Measurements from ENCODE around the gene BAIAP2. TPM values are rescaled to one million over a fixed set of nuclear protein-coding genes. Genes with fewer than 3 reads are reported as not detected.

BAIAP2 gene
- total RNA-seq, 2 experiments from 2014 or later: 5.9 to 6.3 TPM

GRCh38 chr17:81086789-81087551, 52.0 kb downstream of the BAIAP2 start:
- no peaks in the 10 kb centered on the region for H3K36me3 Mint-ChIP-seq (ENCODE audit: low read depth)
- no peaks in the 10 kb centered on the region for H3K27me3 Mint-ChIP-seq
- no peaks in the 10 kb centered on the region for H3K4me1 Mint-ChIP-seq (ENCODE audit: low read depth)
- H3K27ac Mint-ChIP-seq: no peak overlapping the region
- no peaks in the 10 kb centered on the region for H3K9me3 Mint-ChIP-seq
- intact Hi-C loops (cut with micrococcal nuclease): no loop called here
- no peak overlapping the region for H3K4me3 Mint-ChIP-seq
- ChIA-PET CTCF (interaction anchor here (1.7 to 1.9 kb wide), 3 partner anchors 11 to 63 kb away, joined by 4 to 9 read pairs (median 5); no protein-coding TSS in a partner anchor), POLR2A (interaction anchor here (1.0 kb wide), 1 partner anchor 45 kb away, joined by 3 read pairs; no protein-coding TSS in a partner anchor)
- no peak for TF ChIP-seq CTCF (IDR thresholded peaks at IDR 0.05)
- DNase-seq: no peak
- ATAC-seq: no peak

DNA sequence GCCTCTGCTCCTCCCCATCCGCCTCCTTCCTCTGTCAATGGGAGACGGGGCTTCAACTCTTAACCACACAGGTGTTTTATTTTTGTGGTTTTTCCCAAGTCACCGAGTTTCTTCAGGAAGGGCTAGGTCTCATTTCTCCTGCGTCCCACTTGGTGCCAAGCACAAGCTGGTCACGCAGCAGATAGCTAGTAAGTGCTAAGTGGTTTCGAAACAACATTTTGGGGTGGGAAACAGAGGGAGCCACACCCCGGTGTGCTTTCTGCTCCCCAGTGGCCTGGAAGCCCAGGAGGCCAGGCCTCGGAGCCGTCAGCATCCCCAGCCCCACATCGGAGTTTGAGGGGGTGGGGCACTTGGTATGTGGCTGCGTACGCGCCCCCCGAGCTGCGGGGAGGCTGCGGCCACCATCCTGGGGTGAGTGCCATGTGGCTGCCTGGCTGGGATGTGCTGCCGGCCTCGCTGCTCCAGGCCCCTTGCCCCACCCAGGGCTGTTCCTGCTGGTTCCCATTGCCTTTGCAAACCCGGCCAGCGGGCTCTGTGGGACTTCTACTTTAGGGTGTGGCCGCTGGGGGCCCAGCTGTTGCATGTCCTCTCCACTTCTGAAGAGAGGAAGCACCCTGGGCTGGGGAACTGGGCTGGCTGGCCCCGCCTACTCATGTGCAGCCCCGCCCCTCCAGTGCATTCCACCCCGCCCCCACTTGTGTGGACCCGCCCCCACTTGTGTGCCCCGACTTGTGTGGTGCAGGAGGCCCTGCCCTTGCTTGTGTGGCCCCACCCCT, 55.6 kb downstream of the BAIAP2 start:
- no peaks in the 10 kb centered on the region for H3K36me3 Mint-ChIP-seq (ENCODE audit: low read depth)
- ChIA-PET CTCF (interaction anchor here (1.5 kb wide), 1 partner anchor 11 kb away, joined by 6 read pairs; no protein-coding TSS in a partner anchor), POLR2A (interaction anchor here (0.6 to 1.3 kb wide), 2 partner anchors 11 to 467 kb away, joined by 3 read pairs; no protein-coding TSS in a partner anchor)
- peaks cover 18% of the 10 kb centered on the region for H3K4me1 Mint-ChIP-seq (ENCODE audit: low read depth)
- peak; percentile 8 for ATAC-seq
- no peaks in the 10 kb centered on the region for H3K9me3 Mint-ChIP-seq
- intact Hi-C loops (cut with micrococcal nuclease): no loop called here
- DNase-seq: peak; percentile 59
- H3K4me3 Mint-ChIP-seq: no peak overlapping the region
- H3K27me3 Mint-ChIP-seq: no peaks in the 10 kb centered on the region
- TF ChIP-seq CTCF (IDR thresholded peaks at IDR 0.05): no peak
- no peak overlapping the region for H3K27ac Mint-ChIP-seq

GRCh38 chr17:81091154-81091553, 56.2 kb downstream of the BAIAP2 start:
- H3K4me1 Mint-ChIP-seq (ENCODE audit: low read depth): peaks cover 24% of the 10 kb centered on the region
- H3K9me3 Mint-ChIP-seq: no peaks in the 10 kb centered on the region
- ATAC-seq (no peak), DNase-seq (no peak)
- no peaks in the 10 kb centered on the region for H3K27me3 Mint-ChIP-seq
- POLR2A ChIA-PET: interaction anchor here (1.3 kb wide), 1 partner anchor 466 kb away, joined by 3 read pairs; no protein-coding TSS in a partner anchor
- no peak overlapping the region for H3K27ac Mint-ChIP-seq
- CTCF ChIA-PET: interaction anchor here (1.5 kb wide), 1 partner anchor 11 kb away, joined by 6 read pairs; no protein-coding TSS in a partner anchor
- no peak overlapping the region for H3K4me3 Mint-ChIP-seq
- intact Hi-C loops (cut with micrococcal nuclease): no loop called here
- no peak for TF ChIP-seq CTCF (IDR thresholded peaks at IDR 0.05)
- H3K36me3 Mint-ChIP-seq (ENCODE audit: low read depth): no peaks in the 10 kb centered on the region

DNA sequence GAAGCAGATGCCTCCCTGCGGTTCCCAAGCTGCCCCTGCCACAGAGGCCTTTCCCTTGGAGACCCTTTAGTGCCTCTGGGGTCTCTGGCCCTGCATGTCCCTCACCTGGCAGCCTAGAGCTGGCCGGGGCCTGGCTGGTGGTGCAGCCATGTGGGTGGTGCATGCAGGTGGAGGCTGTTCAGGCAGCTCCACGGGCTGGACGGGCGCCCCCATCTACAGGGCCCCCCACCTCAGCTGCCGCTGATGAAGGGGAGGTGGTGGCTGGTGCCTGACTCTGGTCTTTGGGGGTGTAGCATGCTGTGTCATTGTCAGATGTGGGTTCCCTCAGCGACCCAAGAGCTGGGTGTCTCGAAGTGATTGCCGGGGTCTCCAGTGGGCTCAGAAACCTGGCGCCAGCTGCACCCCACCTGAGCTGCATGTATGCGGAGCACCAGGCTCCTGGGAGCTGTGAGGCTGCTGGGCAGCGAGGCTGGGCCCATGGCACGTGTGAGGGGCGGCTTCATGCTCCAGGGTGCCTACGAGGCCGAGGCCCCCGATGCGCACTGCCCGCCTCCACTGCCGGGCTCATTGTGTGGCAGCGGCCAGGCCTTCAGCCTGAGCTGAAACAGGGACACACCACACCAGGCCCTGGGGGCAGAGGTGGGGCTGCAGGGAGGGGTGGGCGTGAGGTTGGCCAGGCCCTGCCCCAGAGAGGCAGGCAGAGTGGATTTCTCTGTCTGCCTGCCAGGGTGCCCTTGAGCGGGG, 57.0 kb downstream of the BAIAP2 start:
- ChIA-PET CTCF (interaction anchor here (1.1 to 1.5 kb wide), 2 partner anchors 10 to 69 kb away, joined by 4 to 6 read pairs; no protein-coding TSS in a partner anchor), POLR2A (interaction anchor here (0.6 to 1.3 kb wide), 2 partner anchors 56 to 465 kb away, joined by 3 read pairs; no protein-coding TSS in a partner anchor)
- intact Hi-C loops (cut with micrococcal nuclease): no loop called here
- Mint-ChIP-seq H3K9me3 (no peaks in the 10 kb centered on the region), H3K4me1 (ENCODE audit: low read depth) (peaks cover 32% of the 10 kb centered on the region), H3K27ac (no peak overlapping the region), H3K4me3 (no peak overlapping the region), H3K36me3 (ENCODE audit: low read depth) (no peaks in the 10 kb centered on the region), H3K27me3 (no peaks in the 10 kb centered on the region)
- TF ChIP-seq CTCF (IDR thresholded peaks at IDR 0.05): no peak
- DNase-seq (no peak), ATAC-seq (no peak)

Data from activated CD8-positive, alpha-beta T cell treated with anti-CD3 and anti-CD28 coated beads for 36 hours (primary cell).